Stimulated activated CD8-positive, alpha-beta memory T cell treated with anti-CD3 and anti-CD28 coated beads, Interleukin-15, amount 100 ng/mL, for 1 hour (primary cell): ENCODE data around the gene GPAT3.
A peak's percentile ranks its signal among the peaks of the same experiment; 100 is the strongest.
"Not testable (repeated sequence)": the region's sequence is repeated elsewhere in the genome, so short reads cannot be mapped to it uniquely, and the experiment has no call there.

Experiments
- DNase-seq: peaks from one replicate; pipeline ENCODE4 v3.0.0-alpha.2; 2020; ENCODE audit warnings: low read depth

Gene GPAT3

GRCh38 chr4:83535520-83536361 lies at the start of gene GPAT3:
GPAT3 (plus strand) TSS chr4:83536108; CDS start chr4:83536623, 515 bp downstream.
- DNase-seq = peak; percentile 29

- DNase-seq = no peak
Measured at GRCh38 chr4:83486457-83487129, 49.3 kb upstream of the GPAT3 start.

- no peak for DNase-seq
Measured at GRCh38 chr4:83489711-83490326, 46.1 kb upstream of the GPAT3 start.

GRCh38 chr4:83490876-83491450 lies 44.9 kb upstream of the GPAT3 start:
- no peak for DNase-seq

- DNase-seq = not testable (repeated sequence)
Measured at GRCh38 chr4:83496085-83496917, 39.6 kb upstream of the GPAT3 start.

- no peak for DNase-seq
Measured at GRCh38 chr4:83498187-83498586, 37.7 kb upstream of the GPAT3 start.

GRCh38 chr4:83501671-83502070 lies 34.2 kb upstream of the GPAT3 start:
- not testable (repeated sequence) for DNase-seq

GRCh38 chr4:83503974-83504373 lies 31.9 kb upstream of the GPAT3 start:
- DNase-seq = no peak

GRCh38 chr4:83504503-83504902 lies 31.4 kb upstream of the GPAT3 start:
- DNase-seq = no peak

GRCh38 chr4:83504996-83505395 lies 30.9 kb upstream of the GPAT3 start:
- no peak for DNase-seq

GRCh38 chr4:83509156-83509585 lies 26.7 kb upstream of the GPAT3 start:
- DNase-seq = not testable (repeated sequence)

GRCh38 chr4:83510442-83510841 lies 25.5 kb upstream of the GPAT3 start:
- no peak for DNase-seq

GRCh38 chr4:83516042-83516772 lies 19.7 kb upstream of the GPAT3 start:
- no peak for DNase-seq

- no peak for DNase-seq
Measured at GRCh38 chr4:83522239-83522638, 13.7 kb upstream of the GPAT3 start.

- DNase-seq = no peak
Measured at GRCh38 chr4:83527671-83528070, 8.2 kb upstream of the GPAT3 start.

GRCh38 chr4:83536362-83537272 lies 709 bp downstream of the GPAT3 start:
- DNase-seq = no peak

GRCh38 chr4:83542225-83542624 lies 6.3 kb downstream of the GPAT3 start:
- no peak for DNase-seq

- DNase-seq = no peak
Measured at GRCh38 chr4:83546786-83547185, 10.9 kb downstream of the GPAT3 start.

GRCh38 chr4:83548151-83548905 lies 12.4 kb downstream of the GPAT3 start:
- DNase-seq = peak; percentile 23
